ENCODE measurements around the gene CCDC7.
"Not testable (repeated sequence)": the region's sequence is repeated elsewhere in the genome, so short reads cannot be mapped to it uniquely, and the experiment has no call there.

Gene CCDC7

GRCh38 chr10:32744321-32744720, 298.4 kb downstream of the CCDC7 start:
- no peak for DNase-seq

DNA sequence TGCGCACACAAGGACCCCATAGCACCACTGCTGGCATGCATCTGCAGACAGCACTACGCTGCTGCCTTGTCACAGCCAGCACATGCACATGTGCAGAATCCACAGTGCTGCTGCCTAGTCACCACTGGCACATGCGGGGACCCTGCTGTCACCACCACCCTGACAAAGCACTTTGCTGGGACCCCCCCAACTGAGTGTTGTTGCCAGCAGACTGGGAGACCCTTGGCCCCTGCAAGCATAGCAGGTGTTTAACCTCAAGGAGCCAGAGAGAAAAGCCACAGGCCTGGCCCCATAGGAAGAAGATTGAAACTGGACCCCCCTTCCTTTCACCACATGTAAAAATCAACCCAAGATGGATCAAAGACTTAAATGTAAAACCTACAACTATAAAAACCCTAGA, 300.9 kb downstream of the CCDC7 start:
- no peak for DNase-seq

DNA sequence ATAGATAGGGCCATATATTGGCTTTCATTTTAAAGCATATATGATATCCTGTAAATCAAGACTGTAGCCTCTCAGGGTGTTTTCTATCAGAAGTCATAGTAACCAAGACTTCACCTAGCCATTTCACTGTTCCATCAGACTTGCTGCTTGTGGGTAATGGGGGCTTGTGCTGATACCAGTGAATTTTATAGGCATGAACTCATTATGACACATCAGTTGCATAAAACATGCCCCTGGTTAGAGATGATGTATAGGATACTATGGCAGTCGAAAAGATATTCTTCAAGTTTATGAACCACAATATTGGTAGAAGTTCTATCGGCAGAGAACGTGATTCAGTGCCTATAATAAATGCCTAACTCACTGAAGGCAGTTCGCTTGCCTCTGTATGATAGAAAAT, 305.6 kb downstream of the CCDC7 start:
- DNase-seq: no peak

GRCh38 chr10:32754900-32755299, 309.0 kb downstream of the CCDC7 start:
- DNase-seq: not testable (repeated sequence)

DNA sequence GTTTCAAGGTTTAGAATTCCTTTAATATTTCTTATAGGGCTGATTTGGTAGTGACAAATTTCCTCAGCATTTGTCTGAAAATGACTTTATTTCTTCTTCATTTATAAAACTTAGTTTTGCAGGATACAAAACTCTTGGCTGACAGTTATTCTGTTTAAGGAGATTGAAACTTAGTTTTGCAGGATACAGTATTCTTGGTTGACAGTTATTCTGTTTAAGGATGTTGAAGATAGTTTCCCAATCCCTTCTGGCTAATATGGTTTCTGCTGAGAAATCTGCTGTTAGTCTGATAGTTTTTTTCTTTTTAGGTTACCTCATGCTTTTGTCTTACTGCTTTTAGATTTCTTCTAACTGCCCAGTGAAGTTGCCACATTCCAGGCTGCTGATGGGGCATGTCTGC, 325.3 kb downstream of the CCDC7 start:
- no peak for DNase-seq

- no peak for DNase-seq
Measured at GRCh38 chr10:32773105-32773504, 327.2 kb downstream of the CCDC7 start.

DNA sequence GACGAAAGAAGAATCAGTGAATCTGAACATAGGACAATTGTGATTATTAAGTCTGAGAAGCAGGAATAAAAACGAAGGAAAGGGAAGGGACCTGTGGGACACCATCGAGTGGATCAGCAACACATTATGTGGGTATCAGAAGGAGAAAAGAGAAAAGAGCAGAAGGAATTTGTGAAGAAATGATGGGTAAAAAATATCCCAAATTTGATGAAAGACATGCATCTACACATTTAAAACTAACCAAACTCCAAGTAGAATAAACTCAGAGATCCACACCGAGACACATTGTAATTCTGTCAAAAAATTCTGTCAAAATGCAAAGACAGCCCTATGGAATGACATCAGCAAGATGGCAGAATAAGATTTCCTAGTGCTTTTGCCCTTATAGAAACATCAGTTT, 341.0 kb downstream of the CCDC7 start:
- no peak for DNase-seq

GRCh38 chr10:32787690-32788284, 341.8 kb downstream of the CCDC7 start:
- no peak for DNase-seq

DNA sequence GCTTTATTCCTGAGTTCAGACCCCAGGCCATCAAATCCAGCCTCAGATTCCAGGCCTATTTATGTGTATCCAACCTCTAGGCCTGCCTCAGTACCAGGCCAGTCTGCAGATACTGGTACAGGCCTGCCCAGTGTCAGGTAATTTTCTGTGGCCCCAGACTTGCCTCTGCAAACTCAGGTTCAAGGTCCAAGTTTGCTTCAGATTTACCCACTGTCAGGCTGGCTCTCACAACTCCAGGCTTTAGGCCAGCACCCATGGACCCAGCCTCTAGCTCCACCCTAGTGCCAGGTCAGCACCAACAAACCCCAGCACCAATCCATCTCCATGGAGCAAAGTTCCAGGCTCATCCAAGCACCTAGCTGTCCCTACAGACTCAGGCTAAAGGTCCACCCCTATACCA, 342.4 kb downstream of the CCDC7 start:
- no peak for DNase-seq

DNA sequence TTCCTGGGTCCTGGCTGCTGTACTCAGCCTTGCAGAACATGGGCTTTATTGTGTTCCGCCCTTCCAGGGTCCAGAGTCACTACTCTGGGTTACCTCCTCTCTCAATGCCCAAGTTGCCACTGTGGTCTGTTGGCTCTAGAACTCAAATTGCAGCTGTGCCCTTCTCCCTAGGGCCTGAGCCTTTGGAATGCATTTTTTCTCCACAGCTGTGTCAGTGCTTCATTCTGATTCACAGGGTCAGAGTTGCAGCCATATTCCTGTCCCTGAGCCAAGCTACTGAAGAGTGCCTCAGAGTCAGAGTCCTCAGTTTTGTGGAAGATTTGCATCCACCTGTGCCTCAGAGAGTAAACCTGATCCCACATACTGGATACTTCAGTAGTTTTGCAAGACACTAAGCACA, 344.5 kb downstream of the CCDC7 start:
- no peak for DNase-seq

DNA sequence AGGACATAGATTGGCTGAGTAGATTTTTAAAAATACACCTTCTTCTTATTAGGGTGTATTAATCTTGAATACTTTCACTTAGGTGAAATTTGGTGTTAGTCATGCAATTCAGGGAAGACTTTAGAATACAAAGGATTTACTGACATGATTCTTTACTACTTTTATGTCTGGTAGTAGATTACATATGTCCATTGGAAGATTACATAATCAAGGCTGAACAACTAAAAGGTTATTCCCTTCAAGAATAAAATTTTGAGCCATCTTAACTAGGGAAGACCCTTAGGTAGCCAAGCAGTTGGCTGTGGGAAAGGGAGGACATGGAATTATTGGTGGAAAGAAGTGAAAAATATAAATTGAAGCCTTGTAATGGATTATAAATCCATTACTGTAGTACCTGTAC, 347.1 kb downstream of the CCDC7 start:
- DNase-seq: no peak

- DNase-seq: peak; percentile 44
Measured at GRCh38 chr10:32795598-32796183, 349.8 kb downstream of the CCDC7 start.

GRCh38 chr10:32797393-32797792, 351.5 kb downstream of the CCDC7 start:
- DNase-seq: not testable (repeated sequence)

GRCh38 chr10:32846974-32847373, 401.0 kb downstream of the CCDC7 start:
- DNase-seq: no peak

DNA sequence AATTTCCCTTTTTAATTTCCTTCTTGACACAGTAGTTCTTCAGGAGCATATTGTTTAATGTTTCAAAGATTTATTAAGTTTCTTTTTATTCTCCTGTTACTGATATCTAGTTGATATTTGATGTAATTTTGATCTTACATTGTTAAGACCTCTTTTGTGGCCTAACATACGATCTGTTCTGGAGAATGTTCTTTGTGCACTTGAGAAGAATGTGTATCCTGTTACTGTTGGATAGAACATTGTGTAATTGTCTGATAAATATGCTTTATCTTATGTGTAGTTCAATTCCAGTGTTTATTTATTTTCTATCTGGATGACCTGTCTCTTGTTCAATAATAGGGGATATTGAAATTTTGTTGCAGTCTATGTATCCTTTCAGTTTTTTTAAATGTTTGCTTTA, 405.4 kb downstream of the CCDC7 start:
- DNase-seq: no peak

DNA sequence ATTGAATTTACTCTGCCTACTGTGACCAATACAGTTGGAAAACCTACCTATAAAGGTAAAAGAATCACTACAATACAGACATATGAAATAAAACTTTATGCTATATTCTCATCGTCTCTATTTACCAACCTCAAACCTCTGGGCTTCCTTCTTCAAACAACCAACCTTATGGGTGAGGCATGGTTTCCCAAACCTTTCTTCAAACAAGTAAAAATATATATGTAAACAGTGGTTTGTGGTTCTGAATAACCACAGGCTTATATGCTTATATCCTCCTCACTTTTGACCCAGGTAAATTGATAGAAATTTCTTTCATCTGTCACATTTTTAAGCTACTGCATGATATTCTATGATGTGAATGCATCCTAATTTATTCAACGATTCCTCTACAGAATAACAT, 408.5 kb downstream of the CCDC7 start:
- no peak for DNase-seq

GRCh38 chr10:32865170-32865569, 419.2 kb downstream of the CCDC7 start:
- no peak for DNase-seq

DNA sequence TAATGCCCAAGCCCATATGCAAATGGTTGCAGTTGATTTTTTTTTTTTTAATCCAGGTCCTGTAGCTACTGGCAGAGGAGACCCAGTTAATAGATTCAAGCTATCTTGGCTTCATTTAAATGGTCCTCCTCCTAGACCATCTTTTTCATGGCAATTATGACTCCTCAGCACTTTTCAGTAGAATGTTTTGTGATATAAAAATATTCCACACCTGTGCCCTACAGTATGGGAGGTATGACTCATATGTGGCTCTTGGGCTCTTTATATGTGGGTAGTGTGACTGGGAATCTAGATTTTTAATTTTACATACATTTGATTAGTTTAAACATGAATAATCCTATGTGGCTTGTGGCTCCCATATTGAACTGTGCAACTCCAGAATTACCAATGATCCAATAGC, 432.0 kb downstream of the CCDC7 start:
- no peak for DNase-seq

GRCh38 chr10:32878646-32879045, 432.7 kb downstream of the CCDC7 start:
- no peak for DNase-seq

GRCh38 chr10:32882076-32882475, 436.1 kb downstream of the CCDC7 start:
- DNase-seq: no peak

- DNase-seq: no peak
Measured at GRCh38 chr10:32887481-32887880, 441.5 kb downstream of the CCDC7 start.

- DNase-seq: no peak
Measured at GRCh38 chr10:32888161-32888927, 442.4 kb downstream of the CCDC7 start.

GRCh38 chr10:32889631-32890212, 443.8 kb downstream of the CCDC7 start:
- DNase-seq: no peak

- no peak for DNase-seq
Measured at GRCh38 chr10:32890444-32890843, 444.5 kb downstream of the CCDC7 start.
